ENCODE results near the gene ZNF469. TPM values are rescaled to one million over a fixed set of nuclear protein-coding genes. Genes with fewer than 3 reads are reported as not detected.

ZNF469 gene
- total RNA-seq, 2 experiments from 2014 or later: 1.4 to 1.5 TPM

DNA sequence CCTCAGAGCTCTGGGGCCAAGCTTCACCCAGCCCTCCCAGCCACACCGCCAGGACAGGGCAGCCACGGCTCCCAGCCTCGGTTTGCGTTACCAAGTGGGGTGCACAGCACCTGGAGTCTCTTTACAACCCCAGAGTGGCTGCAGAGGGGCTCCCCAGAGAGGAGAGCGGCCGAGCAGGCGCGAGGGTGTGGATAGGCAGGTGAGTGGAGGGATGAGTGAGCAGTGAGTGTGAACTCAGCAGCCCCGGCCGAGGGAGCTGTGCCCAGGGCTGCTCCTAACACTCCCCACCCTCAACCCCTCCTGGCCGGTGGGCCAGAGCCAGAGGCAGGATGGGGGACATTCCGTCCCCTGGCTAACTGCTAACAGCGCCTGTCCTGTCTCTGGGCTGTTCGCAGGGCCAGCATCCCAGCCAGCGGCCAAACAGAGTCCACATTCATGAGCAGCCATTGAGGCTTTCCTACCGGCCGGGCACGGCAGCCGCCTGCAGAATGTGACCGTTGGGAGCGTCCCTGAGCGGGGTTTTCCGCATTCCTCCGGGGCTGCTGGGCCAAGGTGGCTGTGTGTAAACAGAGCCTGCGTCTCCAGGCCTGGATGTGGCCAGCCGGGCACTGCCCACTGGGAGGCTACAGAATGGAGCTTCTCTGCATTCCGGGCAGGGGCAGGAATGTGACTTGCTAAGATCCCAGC lies 5.3 kb downstream of the ZNF469 start:
- POLR2A ChIA-PET: no interaction called here

DNA sequence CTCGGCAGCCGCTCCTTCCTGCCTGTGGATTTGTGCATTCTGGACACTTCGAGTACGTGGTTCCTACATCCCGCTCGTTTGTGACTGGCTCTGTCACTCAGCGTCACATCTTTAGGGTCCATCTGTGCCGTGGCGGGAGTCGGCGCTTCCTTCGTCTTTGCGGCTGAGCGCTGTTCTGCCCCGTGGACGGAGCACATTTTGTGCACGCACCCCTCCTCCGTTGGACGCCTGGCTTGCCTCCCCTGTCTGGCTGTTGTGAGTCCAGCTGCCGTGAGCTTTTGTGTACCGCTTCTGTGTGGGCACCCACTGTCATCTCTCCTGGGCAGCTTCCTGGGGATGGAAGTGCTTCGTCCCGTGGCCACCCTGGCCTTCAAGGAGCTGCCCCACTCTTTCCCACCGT lies 6.4 kb downstream of the ZNF469 start:
- ChIA-PET CTCF (no interaction called here), POLR2A (no interaction called here)

More for the DNA sequence above, 5.3 kb downstream of the ZNF469 start:
- CTCF ChIA-PET: no interaction called here

DNA sequence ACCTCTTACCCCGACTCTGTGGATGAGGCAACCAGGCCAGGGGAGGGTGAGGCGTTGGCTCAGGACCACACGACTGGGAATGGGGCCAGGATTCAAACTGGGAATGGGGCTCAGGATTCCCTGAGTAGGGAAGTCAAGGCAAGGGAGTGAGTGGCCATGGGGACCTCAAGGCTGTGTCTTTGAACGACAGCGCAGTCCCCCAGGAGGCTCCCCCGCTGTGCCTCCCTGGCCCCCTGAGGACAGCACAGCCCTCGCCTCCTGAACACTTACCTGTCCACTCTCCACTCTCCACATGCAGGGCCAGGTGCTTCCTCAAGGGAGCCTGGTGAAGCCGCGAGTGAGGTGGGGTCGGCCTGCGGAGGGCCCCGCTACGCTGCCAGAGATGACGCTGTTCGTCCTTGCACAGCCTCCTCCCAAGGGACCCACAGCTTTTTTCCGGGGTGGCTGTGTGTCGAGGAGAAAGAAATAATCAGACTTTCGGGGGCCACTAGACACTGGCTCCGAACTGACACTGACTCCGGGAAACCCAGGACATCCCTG lies 6.9 kb downstream of the ZNF469 start:
- ChIA-PET CTCF (no interaction called here), POLR2A (no interaction called here)

DNA sequence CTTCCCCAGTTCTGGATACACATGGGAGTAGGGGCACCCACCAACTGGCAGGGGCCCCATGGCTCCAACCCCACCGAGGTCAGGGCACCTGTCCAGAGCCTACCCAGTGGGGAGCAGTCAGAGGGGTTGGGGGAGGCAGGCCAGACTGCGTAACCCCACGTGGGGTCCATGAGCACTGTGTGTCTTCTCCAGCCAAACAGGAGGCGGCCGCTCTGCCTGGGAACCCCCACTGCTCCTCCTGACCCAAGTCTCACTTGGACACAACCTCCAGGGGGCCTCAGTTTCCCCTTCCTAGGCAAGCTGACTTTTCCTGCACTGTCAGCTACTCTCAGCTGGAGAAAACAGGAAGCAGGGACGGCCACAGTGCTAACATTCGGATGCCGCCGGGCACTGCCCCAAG lies 7.5 kb downstream of the ZNF469 start:
- ChIA-PET CTCF (no interaction called here), POLR2A (no interaction called here)

DNA sequence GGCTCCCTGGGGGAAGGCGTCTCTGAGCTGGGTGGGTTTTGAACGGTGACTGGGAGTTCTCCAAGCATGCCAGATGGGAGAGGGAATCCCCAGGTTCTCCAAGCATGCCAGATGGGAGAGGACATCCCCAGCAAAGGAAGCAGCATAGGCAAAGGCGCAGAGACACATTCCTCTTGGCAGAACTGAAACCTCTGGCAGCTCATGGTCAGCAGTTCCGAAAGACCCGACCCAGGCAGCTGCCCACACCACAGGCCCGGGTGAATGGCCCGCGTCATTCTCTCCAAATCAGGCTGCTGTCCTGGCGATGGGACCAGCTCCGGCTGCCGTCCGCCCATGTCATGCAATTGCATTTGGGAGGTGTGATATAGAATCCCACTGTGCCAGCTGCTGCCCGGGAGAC lies 8.0 kb downstream of the ZNF469 start:
- ChIA-PET POLR2A (no interaction called here), CTCF (no interaction called here)

DNA sequence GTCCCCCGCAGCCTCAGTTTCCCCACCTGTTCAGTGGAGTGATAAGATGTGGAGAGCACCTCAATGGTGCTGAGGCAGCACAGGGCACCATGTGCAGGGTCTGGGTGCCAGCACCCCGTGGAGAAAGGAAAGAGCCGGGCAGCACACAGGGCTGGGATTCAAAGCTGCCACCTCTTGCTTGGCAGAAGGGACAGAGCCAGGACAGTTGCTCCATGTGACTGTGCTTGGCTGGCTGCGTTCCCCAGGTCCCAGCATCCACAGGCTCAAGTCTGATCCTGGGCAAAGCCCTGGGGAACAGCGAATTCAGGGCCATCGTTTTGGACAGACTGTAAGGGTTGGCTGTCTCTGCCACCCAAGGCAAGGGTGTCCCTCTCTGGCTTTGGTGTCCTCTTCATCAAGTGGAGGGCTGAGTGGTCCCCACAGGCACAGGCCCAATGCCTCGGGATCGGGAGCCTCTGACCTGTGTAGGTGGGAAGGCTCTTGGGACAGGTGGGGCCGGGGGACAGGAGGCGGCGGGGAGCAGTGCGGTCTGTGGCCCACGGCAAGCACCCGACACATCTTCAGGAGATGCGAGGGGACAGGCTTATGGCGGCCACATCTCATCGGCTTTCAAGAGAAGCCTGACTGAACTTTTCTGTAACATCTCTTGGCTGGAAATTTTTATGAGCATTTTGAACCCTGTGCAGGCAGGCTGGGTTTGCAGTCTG lies 8.5 kb downstream of the ZNF469 start:
- ChIA-PET POLR2A (no interaction called here), CTCF (no interaction called here)

DNA sequence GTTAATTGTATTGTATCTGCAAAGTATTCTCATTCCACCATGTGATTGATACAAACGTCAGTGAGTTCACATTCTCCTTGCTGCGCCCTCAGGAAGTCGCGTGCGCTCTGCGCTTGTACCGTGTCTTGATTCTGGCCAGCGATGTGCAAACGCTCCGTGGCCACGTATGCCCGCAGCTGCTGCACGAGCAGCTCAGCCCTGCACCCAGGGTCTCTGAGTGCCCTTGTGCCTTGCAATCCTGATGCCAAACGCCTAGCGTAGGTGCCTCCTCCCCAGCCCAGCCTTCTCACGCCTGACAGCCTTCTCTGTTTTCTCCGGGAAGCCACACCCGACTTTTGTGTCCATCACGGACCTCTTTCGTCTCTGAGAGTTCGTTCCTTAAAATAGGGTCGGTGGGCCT lies 9.4 kb downstream of the ZNF469 start:
- CTCF ChIA-PET: no interaction called here
- POLR2A ChIA-PET: no interaction called here

DNA sequence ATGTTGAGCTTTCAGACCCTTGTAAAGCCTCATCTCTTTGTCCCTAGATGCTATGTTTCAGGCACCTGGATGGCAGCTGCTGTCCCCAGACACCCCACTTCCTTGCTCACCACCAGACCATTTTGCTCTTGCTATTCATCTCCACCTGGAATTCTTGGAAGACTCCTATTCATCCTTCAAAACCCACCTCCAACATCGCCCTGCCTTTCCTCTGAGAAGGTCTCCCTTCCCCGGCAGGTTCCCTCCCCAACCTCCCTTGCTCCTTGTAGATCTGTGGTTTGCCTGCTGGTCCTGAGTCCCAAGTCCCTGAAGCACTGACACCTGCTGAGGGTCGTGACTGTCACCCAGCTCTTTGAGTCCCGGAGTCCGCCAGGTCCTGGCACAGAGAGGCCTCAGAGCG lies 9.9 kb downstream of the ZNF469 start:
- ChIA-PET POLR2A (no interaction called here), CTCF (no interaction called here)

DNA sequence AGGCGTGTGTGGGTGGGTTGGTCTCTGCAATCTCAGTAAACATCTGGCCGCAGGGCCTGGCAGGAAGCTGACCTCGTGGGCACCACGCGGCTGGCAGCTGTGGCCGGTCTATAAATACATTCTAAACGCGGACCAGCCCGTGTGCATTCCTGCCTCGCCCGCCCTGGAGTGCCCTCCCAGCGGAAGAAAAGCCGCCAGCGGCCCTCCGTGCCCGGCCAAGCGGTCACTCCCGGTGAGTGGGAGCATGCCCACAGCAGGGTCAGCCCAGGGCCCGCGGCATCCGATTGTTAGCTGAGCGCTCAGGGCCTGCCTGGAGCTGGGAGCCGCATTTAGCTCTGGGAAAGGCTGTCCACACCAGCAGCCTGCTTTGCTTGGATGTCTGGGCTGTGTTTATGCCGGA lies 10.3 kb downstream of the ZNF469 start:
- CTCF ChIA-PET: no interaction called here
- POLR2A ChIA-PET: no interaction called here

DNA sequence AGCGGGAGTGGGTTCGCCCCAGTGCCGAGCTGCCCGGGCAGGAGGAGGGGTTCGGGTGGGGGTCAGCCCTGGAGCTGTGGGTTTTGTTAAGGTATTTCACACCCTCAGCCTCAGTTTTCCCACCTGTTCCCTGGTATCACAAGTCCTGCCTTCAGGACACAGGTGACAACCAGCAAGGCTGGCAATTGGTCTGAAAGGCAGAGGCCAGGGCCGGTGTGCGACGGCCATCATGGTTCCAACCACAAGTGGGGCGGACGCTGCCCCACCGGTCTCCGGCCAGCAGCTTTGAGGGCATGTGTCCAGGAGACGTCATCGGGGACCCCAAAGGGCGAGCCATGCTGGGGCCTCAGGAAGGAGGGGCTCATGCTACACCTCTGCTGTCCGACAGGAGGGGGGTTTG lies 10.8 kb downstream of the ZNF469 start:
- ChIA-PET CTCF (no interaction called here), POLR2A (no interaction called here)

DNA sequence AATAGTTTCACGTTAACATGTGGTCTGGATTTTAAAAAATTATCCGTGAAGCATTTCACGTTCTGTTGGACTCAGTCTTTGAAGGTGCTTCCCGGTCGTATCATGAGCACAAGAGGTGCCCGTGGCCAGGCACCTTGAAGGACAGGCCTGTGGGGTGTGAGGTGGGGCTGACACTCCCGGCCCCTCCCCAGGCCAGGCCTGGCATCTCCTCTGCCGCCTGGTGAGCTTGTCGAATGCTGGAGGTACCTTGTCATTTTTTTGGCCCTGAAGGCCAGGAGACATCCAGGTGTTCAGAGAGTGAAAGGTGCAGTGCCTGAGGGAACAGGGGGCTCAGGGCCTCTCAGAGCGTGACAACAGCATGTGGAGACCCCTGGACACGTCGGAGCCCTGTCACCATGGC lies 11.7 kb downstream of the ZNF469 start:
- CTCF ChIA-PET: no interaction called here
- POLR2A ChIA-PET: no interaction called here

DNA sequence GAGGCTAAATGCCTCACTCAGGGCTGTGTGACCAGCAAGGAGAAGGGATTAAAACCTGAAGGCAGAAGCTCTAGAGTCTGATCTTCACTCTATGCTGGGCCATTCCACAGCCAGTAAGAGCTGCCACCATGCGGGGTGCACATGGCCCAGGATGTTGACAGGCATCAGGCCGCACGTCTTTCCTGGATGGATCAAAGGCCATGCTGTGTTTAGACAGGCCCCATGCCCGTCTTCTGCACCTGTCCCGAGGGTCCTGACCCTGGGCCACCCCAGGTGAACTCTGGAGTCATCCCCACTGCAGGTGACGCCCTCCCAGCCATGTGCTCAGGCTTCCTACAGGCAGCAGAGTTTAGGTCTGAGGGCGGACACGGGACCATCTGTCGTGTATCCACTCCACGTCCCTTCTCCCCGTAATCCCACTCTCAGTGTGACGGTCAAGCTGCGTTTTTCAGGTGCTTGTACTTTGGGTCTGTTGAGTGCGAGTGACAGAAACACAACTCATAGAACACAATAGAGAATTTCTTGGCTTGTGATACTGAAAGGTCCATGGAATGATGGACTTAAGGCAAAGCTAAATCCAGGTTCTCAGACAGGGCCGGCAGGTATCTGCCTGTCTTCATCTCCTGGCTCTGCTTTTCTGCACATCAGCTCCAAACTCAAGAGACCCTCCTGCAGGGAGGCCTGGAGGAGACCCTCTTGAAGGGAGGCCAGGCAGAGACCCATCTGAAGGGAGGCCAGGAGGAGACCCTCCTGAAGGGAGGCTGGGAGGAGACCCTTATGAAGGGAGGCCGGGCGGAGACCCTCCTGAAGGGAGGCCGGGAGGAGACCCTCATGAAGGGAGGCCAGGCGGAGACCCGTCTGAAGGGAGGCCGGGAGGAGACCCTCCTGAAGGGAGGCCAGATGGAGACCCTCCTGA lies 13.2 kb downstream of the ZNF469 start:
- ChIA-PET CTCF (no interaction called here), POLR2A (no interaction called here)

DNA sequence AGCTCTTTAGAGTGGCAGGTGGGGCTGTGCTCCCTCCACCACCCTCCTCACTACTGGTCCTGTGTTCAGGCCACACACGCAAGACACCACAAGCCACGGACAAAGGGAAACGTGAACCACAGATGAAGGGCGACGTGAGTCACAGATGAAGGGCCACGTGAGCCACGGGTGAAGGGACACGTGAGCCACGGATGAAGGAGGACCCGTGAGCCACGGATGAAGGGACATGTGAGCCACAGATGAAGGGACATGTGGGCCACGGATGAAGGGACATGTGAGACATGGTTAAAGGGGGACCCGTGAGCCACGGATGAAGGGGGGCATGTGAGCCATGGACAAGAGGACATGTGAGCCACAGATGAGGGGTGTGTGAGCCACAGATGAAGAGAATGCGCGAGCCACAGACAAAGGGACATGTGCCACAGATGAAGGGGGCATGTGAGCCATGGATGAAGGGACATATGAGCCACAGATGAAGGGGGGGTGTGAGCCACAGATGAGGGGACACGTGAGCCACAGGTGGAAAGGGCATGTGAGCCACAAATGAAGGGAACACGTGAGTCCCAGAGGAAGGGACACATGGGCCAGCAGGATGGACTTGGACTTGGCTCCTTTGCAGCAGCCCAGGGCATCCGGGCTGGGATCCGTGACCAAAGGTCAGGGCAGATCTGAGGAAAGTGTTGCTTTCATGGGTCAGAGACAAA lies 15.6 kb downstream of the ZNF469 start:
- CTCF ChIA-PET: no interaction called here
- POLR2A ChIA-PET: no interaction called here

DNA sequence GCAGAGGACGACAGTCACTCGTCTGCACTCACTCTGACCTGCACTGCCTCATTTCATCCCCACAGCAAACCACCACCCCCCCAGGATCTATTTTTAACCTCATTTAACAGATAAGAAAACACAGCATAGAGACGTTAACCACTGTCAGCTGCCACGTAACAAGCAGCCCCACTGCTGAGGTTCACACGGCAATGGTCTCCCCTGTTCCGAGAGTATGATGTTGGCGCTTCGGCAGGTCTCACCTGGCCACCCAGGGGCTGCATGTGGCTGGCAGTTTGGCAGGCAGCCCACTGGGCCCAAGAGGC lies 16.1 kb downstream of the ZNF469 start:
- ChIA-PET POLR2A (no interaction called here), CTCF (no interaction called here)

DNA sequence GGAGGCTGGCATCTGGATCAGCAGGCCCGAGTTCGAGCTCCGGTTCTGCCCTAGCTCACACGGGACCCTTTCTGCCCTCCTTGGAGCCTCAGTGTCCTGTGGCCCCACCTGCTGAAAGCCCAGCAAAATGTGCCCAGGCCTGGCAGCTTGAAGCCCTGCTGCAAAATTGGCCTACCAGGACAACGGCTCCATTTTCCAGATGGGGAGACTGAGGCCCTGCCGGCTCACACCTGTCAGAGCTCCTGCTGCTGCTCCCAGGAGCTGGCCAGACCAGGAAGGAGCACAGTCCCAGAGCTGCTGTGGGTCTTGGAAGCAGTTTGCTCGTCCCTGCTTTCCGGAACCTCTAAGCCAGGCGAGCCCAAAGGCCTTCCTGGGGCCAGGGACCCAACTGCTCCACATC lies 17.4 kb downstream of the ZNF469 start:
- POLR2A ChIA-PET: no interaction called here
- CTCF ChIA-PET: no interaction called here

DNA sequence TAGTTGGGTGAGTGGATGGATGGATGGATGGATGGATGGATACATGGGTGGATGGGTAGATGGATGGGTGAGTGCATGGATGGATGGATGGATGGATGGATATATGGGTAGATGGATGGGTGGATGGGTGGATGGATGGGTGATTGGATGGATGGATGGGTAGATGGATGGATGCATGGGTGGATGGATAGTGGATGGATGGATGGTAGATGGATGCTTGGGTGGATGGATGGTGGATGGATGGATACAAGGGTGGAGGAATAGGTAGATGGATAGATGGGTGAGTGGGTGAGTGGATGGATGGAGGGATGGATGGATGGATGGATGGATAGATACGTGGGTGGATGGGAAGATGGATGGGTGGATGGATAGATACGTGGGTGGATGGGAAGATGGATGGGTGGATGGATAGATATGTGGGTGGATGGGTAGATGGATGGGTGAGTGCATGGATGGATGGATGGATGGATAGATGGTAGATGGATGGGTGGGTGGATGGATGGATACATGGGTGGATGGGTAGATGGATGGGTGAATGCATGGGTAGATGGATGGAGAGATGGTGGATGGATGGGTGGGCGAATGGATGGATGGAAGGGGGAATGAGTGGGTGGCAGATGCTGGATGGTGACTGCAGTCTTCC lies 19.0 kb downstream of the ZNF469 start:
- CTCF ChIA-PET: no interaction called here

DNA sequence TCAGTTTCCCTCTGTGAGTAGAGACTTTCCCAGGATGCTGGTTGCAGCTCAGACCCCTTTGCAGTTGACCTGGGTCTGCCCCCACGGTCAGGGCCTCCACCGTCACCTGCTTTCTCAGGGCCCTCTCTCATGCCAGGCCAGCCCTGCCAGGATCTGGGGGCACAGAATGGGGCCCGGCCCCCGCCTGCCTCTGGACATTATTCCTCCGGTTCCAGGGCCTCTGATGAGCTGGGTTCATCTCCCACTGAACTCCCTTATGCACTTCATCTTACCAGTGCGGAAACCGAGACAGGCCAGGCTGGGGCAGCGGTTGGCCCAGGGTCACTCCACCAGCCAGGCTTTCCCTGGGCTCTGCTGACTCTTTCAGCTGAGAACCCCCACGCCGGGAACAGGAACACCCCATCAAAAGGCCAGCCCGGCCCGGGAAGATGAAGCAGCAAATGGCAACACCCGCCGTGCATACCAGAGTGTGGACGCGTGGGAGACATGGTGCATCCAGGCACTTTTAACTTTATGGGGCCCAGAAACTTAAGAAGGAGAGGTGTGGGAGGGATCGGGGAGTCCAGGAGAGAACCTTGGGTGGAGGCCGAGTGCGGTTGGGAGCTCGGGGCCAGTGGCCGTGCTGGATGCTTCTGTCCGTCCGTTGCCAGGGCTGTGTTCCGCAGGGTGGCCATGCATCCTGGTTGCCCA lies 19.9 kb downstream of the ZNF469 start:
- ChIA-PET CTCF (no interaction called here), POLR2A (no interaction called here)

More for the DNA sequence above, 19.0 kb downstream of the ZNF469 start:
- POLR2A ChIA-PET: no interaction called here

DNA sequence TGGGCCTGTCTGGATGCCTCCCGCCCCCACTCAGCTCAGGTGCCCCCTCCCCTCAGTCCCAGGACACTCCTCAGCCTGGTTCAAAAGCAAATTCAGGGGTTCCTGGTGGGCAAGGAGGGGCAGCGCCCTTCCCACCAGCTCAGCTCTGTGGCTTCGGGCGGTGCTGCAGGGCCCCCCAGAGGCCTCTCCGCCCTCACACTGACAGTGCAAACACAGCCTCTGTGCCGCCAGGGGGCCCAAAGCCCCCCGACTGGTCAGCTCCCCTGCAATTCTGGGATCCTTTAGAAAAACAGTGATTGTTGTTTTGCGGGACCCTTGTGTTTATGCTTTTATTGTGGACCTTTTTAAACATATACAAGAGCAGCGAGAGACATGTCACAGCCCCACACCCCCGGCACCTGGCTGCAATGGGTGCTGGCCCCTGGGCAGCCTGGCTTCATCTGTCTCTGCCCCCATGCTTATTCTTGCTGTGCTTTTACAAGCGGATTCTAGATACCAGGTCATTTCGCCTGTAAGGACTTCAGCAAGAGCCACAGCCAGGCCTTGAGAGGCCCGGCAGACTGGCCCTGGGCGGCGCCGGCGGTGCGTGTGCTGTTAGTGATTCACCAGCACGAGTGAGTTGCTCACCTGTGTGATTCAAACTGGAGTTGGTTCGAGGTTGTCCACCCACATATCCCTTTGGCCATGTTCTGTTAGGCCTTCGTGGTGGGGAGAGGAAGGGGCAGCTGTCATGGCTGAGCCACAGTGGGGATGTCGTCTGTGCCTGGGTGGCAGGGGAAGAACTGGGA lies 21.2 kb downstream of the ZNF469 start:
- ChIA-PET CTCF (no interaction called here), POLR2A (no interaction called here)

DNA sequence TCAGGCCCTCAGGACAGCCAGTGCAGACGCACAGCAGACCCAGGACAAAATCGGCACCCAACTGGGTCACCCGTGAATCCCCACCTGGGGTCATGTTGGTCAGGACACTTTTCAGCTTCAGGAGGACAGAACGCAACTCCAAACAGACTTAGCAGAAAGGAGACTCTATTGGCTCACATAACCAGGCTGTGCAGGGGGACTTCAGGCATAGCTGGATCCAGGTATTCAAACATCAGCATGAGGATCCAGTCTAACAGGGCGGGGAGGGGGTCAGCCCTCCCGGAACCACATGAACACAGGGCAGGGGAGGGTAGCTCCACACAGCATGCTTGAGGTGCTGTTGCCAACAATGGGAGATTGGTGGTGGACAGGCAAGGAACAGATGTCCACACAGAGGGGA lies 22.0 kb downstream of the ZNF469 start:
- ChIA-PET CTCF (no interaction called here), POLR2A (no interaction called here)

Measured in activated CD8-positive, alpha-beta memory T cell treated with anti-CD3 and anti-CD28 coated beads for 36 hours (primary cell).